Peyer's patch (tissue), 4 donors: ENCODE data around the gene NDUFS6. TPM values are rescaled to one million over a fixed set of nuclear protein-coding genes. Genes with fewer than 3 reads are reported as not detected.

Experiments
- DNase-seq, 3 donors: peaks; one replicate each; pipeline ENCODE4 v3.0.0-alpha.2; 2017 to 2019
- H3K27ac ChIP-seq, 4 donors: fragments of 200-600 bp; sonication (generic); one replicate each; pipeline ENCODE4 v1.5.1; 2016 to 2019
- H3K27me3 ChIP-seq, 2 donors: fragments of 200-600 bp; sonication (generic); one replicate each; pipeline ENCODE4 v1.5.1; 2019
- H3K36me3 ChIP-seq, 3 donors: fragments of 200-600 bp; sonication (generic); one replicate each; pipeline ENCODE4 v1.5.1; 2016 to 2019
- H3K4me1 ChIP-seq, 4 donors: fragments of 200-600 bp; sonication (generic); one replicate each; pipeline ENCODE4 v1.5.1; 2016 to 2019
- H3K4me3 ChIP-seq, 4 donors: fragments of 200-600 bp; sonication (generic); 1 replicate in 3 of 4; 2 replicates in 1 of 4; pipeline ENCODE4 v1.5.1; 2016 to 2019; ENCODE audit warnings: mild to moderate bottlenecking in 1 of 4
- H3K9me3 ChIP-seq, 4 donors: fragments of 200-600 bp; sonication (generic); one replicate each; pipeline ENCODE4 v1.5.1; 2016 to 2019; ENCODE audit warnings: mild to moderate bottlenecking in 1 of 4
- CTCF ChIP-seq, 6 experiments: fragments of 450-650 bp in 4 of 6; fragments of 200-600 bp in 2 of 6; sonication (generic) in 1 of 6; IDR thresholded peaks; one replicate each; pipeline ENCODE4 v1.5.1; 2017 to 2019; ENCODE audit warnings: antibody characterized with exemption in 6 of 6, mild to moderate bottlenecking in 3 of 6, moderate library complexity in 1 of 6
- POLR2A ChIP-seq, 2 donors: fragments of 450-650 bp; IDR thresholded peaks; one replicate each; pipeline ENCODE4 v1.5.1; 2017; ENCODE audit warnings: antibody characterized with exemption in 2 of 2, mild to moderate bottlenecking in 2 of 2, moderate library complexity in 2 of 2
- total RNA-seq, 4 donors: library from RNA; depleted of rRNA; stranded (reverse); fragments of >200 nt; gene quantifications; one replicate each; pipeline ENCODE4 v1.1.0, GENCODE V29; 2016

Gene NDUFS6
- total RNA-seq, 4 donors from 2014 or later: 27.4 to 86.5 (median 47.6) TPM

- TF ChIP-seq CTCF (IDR thresholded peaks at IDR 0.05): no peak
- no peak for TF ChIP-seq POLR2A (IDR thresholded peaks at IDR 0.05)
- H3K36me3 ChIP-seq: peaks cover 0 to 99% (median 0%) of the 10 kb centered on the region in 3 donors
- no peaks in the 10 kb centered on the region for H3K27me3 ChIP-seq
- H3K4me3 ChIP-seq: no peak overlapping the region
- H3K27ac ChIP-seq: no peak overlapping the region
- no peaks in the 10 kb centered on the region for H3K9me3 ChIP-seq
- DNase-seq: no peak
- H3K4me1 ChIP-seq: no peaks in the 10 kb centered on the region
Observed at GRCh38 chr5:1807451-1808185, 6.4 kb downstream of the NDUFS6 start.

GRCh38 chr5:1808439-1808838, 7.2 kb downstream of the NDUFS6 start:
- no peak overlapping the region for H3K27ac ChIP-seq
- TF ChIP-seq CTCF (IDR thresholded peaks at IDR 0.05): no peak
- no peak for TF ChIP-seq POLR2A (IDR thresholded peaks at IDR 0.05)
- H3K36me3 ChIP-seq: peaks cover 0 to 99% (median 0%) of the 10 kb centered on the region in 3 donors

GRCh38 chr5:1809416-1810035, 8.3 kb downstream of the NDUFS6 start:
- Histone ChIP-seq H3K4me1 (no peaks in the 10 kb centered on the region), H3K9me3 (no peaks in the 10 kb centered on the region), H3K27me3 (no peaks in the 10 kb centered on the region), H3K4me3 (no peak overlapping the region), H3K27ac (no peak overlapping the region), H3K36me3 (peaks cover 0 to 99% (median 2%) of the 10 kb centered on the region in 3 donors)
- no peak for DNase-seq
- TF ChIP-seq CTCF (IDR thresholded peaks at IDR 0.05): no peak

More at GRCh38 chr5:1808439-1808838, 7.2 kb downstream of the NDUFS6 start:
- H3K9me3 ChIP-seq: no peaks in the 10 kb centered on the region
- no peak overlapping the region for H3K4me3 ChIP-seq
- DNase-seq: no peak
- no peaks in the 10 kb centered on the region for H3K27me3 ChIP-seq
- H3K4me1 ChIP-seq: no peaks in the 10 kb centered on the region

- Histone ChIP-seq H3K4me3 (no peak overlapping the region), H3K36me3 (peaks cover 0 to 99% (median 3%) of the 10 kb centered on the region in 3 donors), H3K9me3 (no peaks in the 10 kb centered on the region), H3K27me3 (no peaks in the 10 kb centered on the region), H3K27ac (no peak overlapping the region), H3K4me1 (no peaks in the 10 kb centered on the region)
- TF ChIP-seq CTCF (IDR thresholded peaks at IDR 0.05) (no peak), POLR2A (IDR thresholded peaks at IDR 0.05) (no peak)
- no peak for DNase-seq
Observed at GRCh38 chr5:1810581-1811101, 9.4 kb downstream of the NDUFS6 start.

GRCh38 chr5:1814183-1815020, 13.2 kb downstream of the NDUFS6 start:
- no peak overlapping the region for H3K27ac ChIP-seq
- no peaks in the 10 kb centered on the region for H3K27me3 ChIP-seq
- H3K4me1 ChIP-seq: no peaks in the 10 kb centered on the region
- H3K9me3 ChIP-seq: no peaks in the 10 kb centered on the region
- DNase-seq: peak in 1 of 3 donors; percentile 39
- no peak overlapping the region for H3K4me3 ChIP-seq
- TF ChIP-seq POLR2A (IDR thresholded peaks at IDR 0.05) (no peak), CTCF (IDR thresholded peaks at IDR 0.05) (no peak)
- peaks cover 0 to 95% (median 3%) of the 10 kb centered on the region in 3 donors for H3K36me3 ChIP-seq
